ENCODE results near the gene CKAP2.
"Not testable (repeated sequence)": the region's sequence is repeated elsewhere in the genome, so short reads cannot be mapped to it uniquely, and the experiment has no call there.

CKAP2 gene

GRCh38 chr13:52455677-52456041 lies 381 bp downstream of the CKAP2 start:
- TF ChIP-seq CTCF (IDR thresholded peaks at IDR 0.05; ENCODE audit: low read depth, low read length) = no peak
- H3K36me3 ChIP-seq = peaks cover 18% of the 10 kb centered on the region
- H3K9me3 ChIP-seq (ENCODE audit: severe bottlenecking) = no peaks in the 10 kb centered on the region
- H3K27ac ChIP-seq = peak overlapping the region; percentile 95
- no peaks in the 10 kb centered on the region for H3K27me3 ChIP-seq (ENCODE audit: insufficient read depth, low read depth, severe bottlenecking)
- peak; percentile 75 for DNase-seq
- peak overlapping the region; percentile 61 for H3K4me3 ChIP-seq (ENCODE audit: low read depth, low read length)

- Histone ChIP-seq H3K4me3 (ENCODE audit: low read depth, low read length) (no peak overlapping the region), H3K27ac (no peak overlapping the region), H3K27me3 (ENCODE audit: insufficient read depth, low read depth, severe bottlenecking) (no peaks in the 10 kb centered on the region), H3K36me3 (peaks cover 32% of the 10 kb centered on the region), H3K9me3 (ENCODE audit: severe bottlenecking) (no peaks in the 10 kb centered on the region)
- no peak for TF ChIP-seq CTCF (IDR thresholded peaks at IDR 0.05; ENCODE audit: low read depth, low read length)
- DNase-seq = no peak
These were observed 4.4 kb downstream of the CKAP2 start for GRCh38 chr13:52459668-52460067.

- Histone ChIP-seq H3K27me3 (ENCODE audit: insufficient read depth, low read depth, severe bottlenecking) (no peaks in the 10 kb centered on the region), H3K27ac (no peak overlapping the region), H3K4me3 (ENCODE audit: low read depth, low read length) (no peak overlapping the region), H3K36me3 (peaks cover 38% of the 10 kb centered on the region), H3K9me3 (ENCODE audit: severe bottlenecking) (no peaks in the 10 kb centered on the region)
- DNase-seq = no peak
- no peak for TF ChIP-seq CTCF (IDR thresholded peaks at IDR 0.05; ENCODE audit: low read depth, low read length)
These were observed 6.0 kb downstream of the CKAP2 start for GRCh38 chr13:52461265-52461664.

- no peak for TF ChIP-seq CTCF (IDR thresholded peaks at IDR 0.05; ENCODE audit: low read depth, low read length)
- H3K27me3 ChIP-seq (ENCODE audit: insufficient read depth, low read depth, severe bottlenecking) = no peaks in the 10 kb centered on the region
- DNase-seq = no peak
- no peaks in the 10 kb centered on the region for H3K9me3 ChIP-seq (ENCODE audit: severe bottlenecking)
- no peak overlapping the region for H3K4me3 ChIP-seq (ENCODE audit: low read depth, low read length)
- peaks cover 37% of the 10 kb centered on the region for H3K36me3 ChIP-seq
- H3K27ac ChIP-seq = no peak overlapping the region
These were observed 8.2 kb downstream of the CKAP2 start for GRCh38 chr13:52463526-52463925.

- H3K27ac ChIP-seq; DNase-seq; H3K9me3 ChIP-seq (ENCODE audit: severe bottlenecking); H3K4me3 ChIP-seq (ENCODE audit: low read depth, low read length); H3K27me3 ChIP-seq (ENCODE audit: insufficient read depth, low read depth, severe bottlenecking): not testable (repeated sequence)
- peaks cover 22% of the 10 kb centered on the region for H3K36me3 ChIP-seq
These were observed 13.2 kb downstream of the CKAP2 start for GRCh38 chr13:52468487-52468886.

- not testable (repeated sequence) for H3K9me3 ChIP-seq (ENCODE audit: severe bottlenecking); H3K36me3 ChIP-seq; H3K27ac ChIP-seq; DNase-seq; H3K4me3 ChIP-seq (ENCODE audit: low read depth, low read length); H3K27me3 ChIP-seq (ENCODE audit: insufficient read depth, low read depth, severe bottlenecking)
These were observed 25.6 kb downstream of the CKAP2 start for GRCh38 chr13:52480677-52481428.

- not testable (repeated sequence) for DNase-seq; H3K4me3 ChIP-seq (ENCODE audit: low read depth, low read length); H3K36me3 ChIP-seq; H3K27ac ChIP-seq; H3K9me3 ChIP-seq (ENCODE audit: severe bottlenecking); H3K27me3 ChIP-seq (ENCODE audit: insufficient read depth, low read depth, severe bottlenecking)
These were observed 31.8 kb downstream of the CKAP2 start for GRCh38 chr13:52487078-52487477.

GRCh38 chr13:52488763-52489162 lies 33.5 kb downstream of the CKAP2 start:
- H3K27me3 ChIP-seq (ENCODE audit: insufficient read depth, low read depth, severe bottlenecking); H3K27ac ChIP-seq; H3K4me3 ChIP-seq (ENCODE audit: low read depth, low read length); H3K9me3 ChIP-seq (ENCODE audit: severe bottlenecking); H3K36me3 ChIP-seq; DNase-seq: not testable (repeated sequence)

GRCh38 chr13:52491015-52491414 lies 35.7 kb downstream of the CKAP2 start:
- not testable (repeated sequence) for H3K36me3 ChIP-seq; H3K27ac ChIP-seq; H3K4me3 ChIP-seq (ENCODE audit: low read depth, low read length); H3K9me3 ChIP-seq (ENCODE audit: severe bottlenecking); H3K27me3 ChIP-seq (ENCODE audit: insufficient read depth, low read depth, severe bottlenecking); DNase-seq

- not testable (repeated sequence) for H3K4me3 ChIP-seq (ENCODE audit: low read depth, low read length); H3K9me3 ChIP-seq (ENCODE audit: severe bottlenecking); H3K27ac ChIP-seq; H3K27me3 ChIP-seq (ENCODE audit: insufficient read depth, low read depth, severe bottlenecking); DNase-seq; H3K36me3 ChIP-seq
These were observed 39.0 kb downstream of the CKAP2 start for GRCh38 chr13:52494241-52494640.

- H3K4me3 ChIP-seq (ENCODE audit: low read depth, low read length); DNase-seq; H3K27me3 ChIP-seq (ENCODE audit: insufficient read depth, low read depth, severe bottlenecking); H3K9me3 ChIP-seq (ENCODE audit: severe bottlenecking); H3K27ac ChIP-seq; H3K36me3 ChIP-seq: not testable (repeated sequence)
These were observed 42.7 kb downstream of the CKAP2 start for GRCh38 chr13:52497979-52498378.
